ENCODE measurements around the gene CCDC159. TPM values are rescaled to one million over a fixed set of nuclear protein-coding genes. Genes with fewer than 3 reads are reported as not detected.
A peak's percentile ranks its signal among the peaks of the same experiment; 100 is the strongest.

Gene CCDC159
- total and polyA plus RNA-seq, 2 of the 13 experiments (the other 11 are each of a cell fraction or from before 2014, with no cell fraction given), result 1.7 to 6.3 TPM

GRCh38 chr19:11374433-11375142 lies 28.3 kb downstream of the CCDC159 start, which contains the start of gene SWSAP1 (continued):
- no peak for TF ChIP-seq ZMAT5 (CRISPR knock-in tag; IDR thresholded peaks at IDR 0.05; ENCODE audit: borderline replicate concordance, low read depth)
- TF ChIP-seq ZFP90 (CRISPR knock-in tag; IDR thresholded peaks at IDR 0.05; ENCODE audit: borderline replicate concordance), result no peak
- peak; percentile 81; the same call in 1 of the 2 replicates for TF ChIP-seq ZFP91 (CRISPR knock-in tag; IDR thresholded peaks at IDR 0.05; ENCODE audit: borderline replicate concordance)
- peak; percentile 78 for TF ChIP-seq HES4 (CRISPR knock-in tag; IDR thresholded peaks at IDR 0.05; ENCODE audit: borderline replicate concordance)
- TF ChIP-seq MED13 (CRISPR knock-in tag; IDR thresholded peaks at IDR 0.05), result no peak
- no peak for TF ChIP-seq CENPT (CRISPR knock-in tag; IDR thresholded peaks at IDR 0.05; ENCODE audit: low read depth)
- no peak for TF ChIP-seq FOXP1 (IDR thresholded peaks at IDR 0.05)
- no peak for TF ChIP-seq FOXP1 (CRISPR knock-in tag; IDR thresholded peaks at IDR 0.05)
- TF ChIP-seq ZNF567 (CRISPR knock-in tag; IDR thresholded peaks at IDR 0.05; ENCODE audit: borderline replicate concordance), result no peak
- TF ChIP-seq MBD4 (IDR thresholded peaks at IDR 0.05; ENCODE audit: borderline replicate concordance, low read length), result no peak
- TF ChIP-seq MIXL1 (CRISPR knock-in tag; IDR thresholded peaks at IDR 0.05), result peak; percentile 34
- TF ChIP-seq FOXC1 (CRISPR knock-in tag; IDR thresholded peaks at IDR 0.05; ENCODE audit: borderline replicate concordance), result peak; percentile 78; the same call in 1 of the 2 replicates
- TF ChIP-seq AHDC1 (CRISPR knock-in tag; IDR thresholded peaks at IDR 0.05; ENCODE audit: borderline replicate concordance), result no peak
- TF ChIP-seq ZNF205 (CRISPR knock-in tag; IDR thresholded peaks at IDR 0.05), result no peak
- TF ChIP-seq SSRP1 (CRISPR knock-in tag; IDR thresholded peaks at IDR 0.05), result no peak
- peak; percentile 49; the same call in 1 of the 2 replicates for TF ChIP-seq ZNF343 (CRISPR knock-in tag; IDR thresholded peaks at IDR 0.05)
- no peak for TF ChIP-seq EP300 (IDR thresholded peaks at IDR 0.05; ENCODE audit: low read depth in 2 of 2, low read length in 2 of 2)
- no peak; the same call in 1 of the 2 replicates for TF ChIP-seq EP300 (CRISPR knock-in tag; IDR thresholded peaks at IDR 0.05; ENCODE audit: borderline replicate concordance)
- TF ChIP-seq KDM6A (CRISPR knock-in tag; IDR thresholded peaks at IDR 0.05; ENCODE audit: low read depth), result no peak
- no peak for TF ChIP-seq ZMYM2 (CRISPR knock-in tag; IDR thresholded peaks at IDR 0.05)
- TF ChIP-seq RBAK (CRISPR knock-in tag; IDR thresholded peaks at IDR 0.05), result no peak
- TF ChIP-seq ZC3H13 (CRISPR knock-in tag; IDR thresholded peaks at IDR 0.05), result peak; percentile 88; the same call in 1 of the 2 replicates
- TF ChIP-seq KLF11 (CRISPR knock-in tag; IDR thresholded peaks at IDR 0.05), result peak; percentile 73
- 0 out of 2 replicates have a peak, but pooled peaks have one; percentile 54 for TF ChIP-seq ZNF724P (CRISPR knock-in tag; IDR thresholded peaks at IDR 0.05; ENCODE audit: borderline replicate concordance)
